Measurements from ENCODE around the gene GCGR. TPM values are rescaled to one million over a fixed set of nuclear protein-coding genes. Genes with fewer than 3 reads are reported as not detected.

GCGR gene
- total and polyA plus RNA-seq, 2 of the 13 experiments (the other 11 are each of a cell fraction or from before 2014, with no cell fraction given) = 0.04 to 0.13 TPM

DNA sequence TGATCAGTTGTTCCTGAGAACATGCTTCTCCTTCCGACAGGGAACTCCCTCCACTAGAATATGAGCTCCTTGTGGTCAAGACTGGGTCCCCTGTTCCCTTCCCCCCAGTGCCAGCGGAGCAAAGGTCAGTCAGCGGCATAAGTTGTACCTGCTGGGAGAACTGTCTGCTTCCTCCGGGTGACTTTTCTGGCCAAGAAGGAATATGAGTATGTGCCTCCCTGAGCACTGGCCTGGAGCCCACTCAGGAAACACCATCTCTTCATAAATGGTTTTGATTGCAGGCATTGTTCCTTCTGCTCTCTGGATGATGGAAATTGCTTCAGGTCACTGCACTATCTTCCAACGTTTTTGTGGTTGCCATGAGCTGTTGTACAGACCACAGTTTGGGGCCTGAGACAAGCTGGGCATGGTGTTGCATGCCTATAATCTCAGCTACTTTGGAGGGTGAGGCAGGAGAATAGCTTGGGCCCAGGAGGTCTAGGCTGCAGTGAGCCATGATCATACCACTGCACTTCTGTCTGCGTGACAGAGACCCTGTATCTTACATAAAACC lies 59.2 kb downstream of the GCGR start (continued):
- TF ChIP-seq GTF3A (CRISPR knock-in tag; conservative IDR thresholded peaks at IDR 0.05) (0 out of 2 replicates have a peak, but pooled peaks have one; percentile 78), FOXK1 (CRISPR knock-in tag; IDR thresholded peaks at IDR 0.05; ENCODE audit: borderline replicate concordance, low read depth) (no peak), PRMT3 (CRISPR knock-in tag; IDR thresholded peaks at IDR 0.05; ENCODE audit: borderline replicate concordance, low read depth) (no peak), TCF7 (IDR thresholded peaks at IDR 0.05; ENCODE audit: low read depth) (no peak), ZBTB21 (CRISPR knock-in tag; IDR thresholded peaks at IDR 0.05) (no peak), EHMT2 (IDR thresholded peaks at IDR 0.05; ENCODE audit: borderline replicate concordance, low read depth, low read length) (no peak), ZNF30 (CRISPR knock-in tag; IDR thresholded peaks at IDR 0.05) (no peak), CREB1 (IDR thresholded peaks at IDR 0.05) (no peak), CREB1 (CRISPR knock-in tag; IDR thresholded peaks at IDR 0.05) (no peak), ZZZ3 (CRISPR knock-in tag; IDR thresholded peaks at IDR 0.05; ENCODE audit: borderline replicate concordance) (peak; percentile 38; the same call in 1 of the 2 replicates), HDAC2 (CRISPR knock-in tag; IDR thresholded peaks at IDR 0.05) (no peak), NAIF1 (CRISPR knock-in tag; IDR thresholded peaks at IDR 0.05; ENCODE audit: borderline replicate concordance) (no peak), KLF6 (CRISPR knock-in tag; IDR thresholded peaks at IDR 0.05) (no peak), HDAC6 (IDR thresholded peaks at IDR 0.05; ENCODE audit: low read depth, low read length) (no peak)
- TF ChIP-seq, protein P1, sequence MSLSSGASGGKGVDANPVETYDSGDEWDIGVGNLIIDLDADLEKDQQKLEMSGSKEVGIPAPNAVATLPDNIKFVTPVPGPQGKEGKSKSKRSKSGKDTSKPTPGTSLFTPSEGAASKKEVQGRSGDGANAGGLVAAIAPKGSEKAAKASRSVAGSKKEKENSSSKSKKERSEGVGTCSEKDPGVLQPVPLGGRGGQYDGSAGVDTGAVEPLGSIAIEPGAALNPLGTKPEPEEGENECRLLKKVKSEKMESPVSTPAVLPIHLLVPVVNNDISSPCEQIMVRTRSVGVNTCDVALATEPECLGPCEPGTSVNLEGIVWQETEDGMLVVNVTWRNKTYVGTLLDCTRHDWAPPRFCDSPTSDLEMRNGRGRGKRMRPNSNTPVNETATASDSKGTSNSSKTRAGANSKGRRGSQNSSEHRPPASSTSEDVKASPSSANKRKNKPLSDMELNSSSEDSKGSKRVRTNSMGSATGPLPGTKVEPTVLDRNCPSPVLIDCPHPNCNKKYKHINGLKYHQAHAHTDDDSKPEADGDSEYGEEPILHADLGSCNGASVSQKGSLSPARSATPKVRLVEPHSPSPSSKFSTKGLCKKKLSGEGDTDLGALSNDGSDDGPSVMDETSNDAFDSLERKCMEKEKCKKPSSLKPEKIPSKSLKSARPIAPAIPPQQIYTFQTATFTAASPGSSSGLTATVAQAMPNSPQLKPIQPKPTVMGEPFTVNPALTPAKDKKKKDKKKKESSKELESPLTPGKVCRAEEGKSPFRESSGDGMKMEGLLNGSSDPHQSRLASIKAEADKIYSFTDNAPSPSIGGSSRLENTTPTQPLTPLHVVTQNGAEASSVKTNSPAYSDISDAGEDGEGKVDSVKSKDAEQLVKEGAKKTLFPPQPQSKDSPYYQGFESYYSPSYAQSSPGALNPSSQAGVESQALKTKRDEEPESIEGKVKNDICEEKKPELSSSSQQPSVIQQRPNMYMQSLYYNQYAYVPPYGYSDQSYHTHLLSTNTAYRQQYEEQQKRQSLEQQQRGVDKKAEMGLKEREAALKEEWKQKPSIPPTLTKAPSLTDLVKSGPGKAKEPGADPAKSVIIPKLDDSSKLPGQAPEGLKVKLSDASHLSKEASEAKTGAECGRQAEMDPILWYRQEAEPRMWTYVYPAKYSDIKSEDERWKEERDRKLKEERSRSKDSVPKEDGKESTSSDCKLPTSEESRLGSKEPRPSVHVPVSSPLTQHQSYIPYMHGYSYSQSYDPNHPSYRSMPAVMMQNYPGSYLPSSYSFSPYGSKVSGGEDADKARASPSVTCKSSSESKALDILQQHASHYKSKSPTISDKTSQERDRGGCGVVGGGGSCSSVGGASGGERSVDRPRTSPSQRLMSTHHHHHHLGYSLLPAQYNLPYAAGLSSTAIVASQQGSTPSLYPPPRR (CRISPR knock-in tag; IDR thresholded peaks at IDR 0.05; ENCODE audit: borderline replicate concordance) = 0 out of 2 replicates have a peak, but pooled peaks have one; percentile 10
- TF ChIP-seq, protein P2, sequence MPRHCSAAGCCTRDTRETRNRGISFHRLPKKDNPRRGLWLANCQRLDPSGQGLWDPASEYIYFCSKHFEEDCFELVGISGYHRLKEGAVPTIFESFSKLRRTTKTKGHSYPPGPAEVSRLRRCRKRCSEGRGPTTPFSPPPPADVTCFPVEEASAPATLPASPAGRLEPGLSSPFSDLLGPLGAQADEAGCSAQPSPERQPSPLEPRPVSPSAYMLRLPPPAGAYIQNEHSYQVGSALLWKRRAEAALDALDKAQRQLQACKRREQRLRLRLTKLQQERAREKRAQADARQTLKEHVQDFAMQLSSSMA (CRISPR knock-in tag; IDR thresholded peaks at IDR 0.05) = no peak
- TF ChIP-seq, protein P3, sequence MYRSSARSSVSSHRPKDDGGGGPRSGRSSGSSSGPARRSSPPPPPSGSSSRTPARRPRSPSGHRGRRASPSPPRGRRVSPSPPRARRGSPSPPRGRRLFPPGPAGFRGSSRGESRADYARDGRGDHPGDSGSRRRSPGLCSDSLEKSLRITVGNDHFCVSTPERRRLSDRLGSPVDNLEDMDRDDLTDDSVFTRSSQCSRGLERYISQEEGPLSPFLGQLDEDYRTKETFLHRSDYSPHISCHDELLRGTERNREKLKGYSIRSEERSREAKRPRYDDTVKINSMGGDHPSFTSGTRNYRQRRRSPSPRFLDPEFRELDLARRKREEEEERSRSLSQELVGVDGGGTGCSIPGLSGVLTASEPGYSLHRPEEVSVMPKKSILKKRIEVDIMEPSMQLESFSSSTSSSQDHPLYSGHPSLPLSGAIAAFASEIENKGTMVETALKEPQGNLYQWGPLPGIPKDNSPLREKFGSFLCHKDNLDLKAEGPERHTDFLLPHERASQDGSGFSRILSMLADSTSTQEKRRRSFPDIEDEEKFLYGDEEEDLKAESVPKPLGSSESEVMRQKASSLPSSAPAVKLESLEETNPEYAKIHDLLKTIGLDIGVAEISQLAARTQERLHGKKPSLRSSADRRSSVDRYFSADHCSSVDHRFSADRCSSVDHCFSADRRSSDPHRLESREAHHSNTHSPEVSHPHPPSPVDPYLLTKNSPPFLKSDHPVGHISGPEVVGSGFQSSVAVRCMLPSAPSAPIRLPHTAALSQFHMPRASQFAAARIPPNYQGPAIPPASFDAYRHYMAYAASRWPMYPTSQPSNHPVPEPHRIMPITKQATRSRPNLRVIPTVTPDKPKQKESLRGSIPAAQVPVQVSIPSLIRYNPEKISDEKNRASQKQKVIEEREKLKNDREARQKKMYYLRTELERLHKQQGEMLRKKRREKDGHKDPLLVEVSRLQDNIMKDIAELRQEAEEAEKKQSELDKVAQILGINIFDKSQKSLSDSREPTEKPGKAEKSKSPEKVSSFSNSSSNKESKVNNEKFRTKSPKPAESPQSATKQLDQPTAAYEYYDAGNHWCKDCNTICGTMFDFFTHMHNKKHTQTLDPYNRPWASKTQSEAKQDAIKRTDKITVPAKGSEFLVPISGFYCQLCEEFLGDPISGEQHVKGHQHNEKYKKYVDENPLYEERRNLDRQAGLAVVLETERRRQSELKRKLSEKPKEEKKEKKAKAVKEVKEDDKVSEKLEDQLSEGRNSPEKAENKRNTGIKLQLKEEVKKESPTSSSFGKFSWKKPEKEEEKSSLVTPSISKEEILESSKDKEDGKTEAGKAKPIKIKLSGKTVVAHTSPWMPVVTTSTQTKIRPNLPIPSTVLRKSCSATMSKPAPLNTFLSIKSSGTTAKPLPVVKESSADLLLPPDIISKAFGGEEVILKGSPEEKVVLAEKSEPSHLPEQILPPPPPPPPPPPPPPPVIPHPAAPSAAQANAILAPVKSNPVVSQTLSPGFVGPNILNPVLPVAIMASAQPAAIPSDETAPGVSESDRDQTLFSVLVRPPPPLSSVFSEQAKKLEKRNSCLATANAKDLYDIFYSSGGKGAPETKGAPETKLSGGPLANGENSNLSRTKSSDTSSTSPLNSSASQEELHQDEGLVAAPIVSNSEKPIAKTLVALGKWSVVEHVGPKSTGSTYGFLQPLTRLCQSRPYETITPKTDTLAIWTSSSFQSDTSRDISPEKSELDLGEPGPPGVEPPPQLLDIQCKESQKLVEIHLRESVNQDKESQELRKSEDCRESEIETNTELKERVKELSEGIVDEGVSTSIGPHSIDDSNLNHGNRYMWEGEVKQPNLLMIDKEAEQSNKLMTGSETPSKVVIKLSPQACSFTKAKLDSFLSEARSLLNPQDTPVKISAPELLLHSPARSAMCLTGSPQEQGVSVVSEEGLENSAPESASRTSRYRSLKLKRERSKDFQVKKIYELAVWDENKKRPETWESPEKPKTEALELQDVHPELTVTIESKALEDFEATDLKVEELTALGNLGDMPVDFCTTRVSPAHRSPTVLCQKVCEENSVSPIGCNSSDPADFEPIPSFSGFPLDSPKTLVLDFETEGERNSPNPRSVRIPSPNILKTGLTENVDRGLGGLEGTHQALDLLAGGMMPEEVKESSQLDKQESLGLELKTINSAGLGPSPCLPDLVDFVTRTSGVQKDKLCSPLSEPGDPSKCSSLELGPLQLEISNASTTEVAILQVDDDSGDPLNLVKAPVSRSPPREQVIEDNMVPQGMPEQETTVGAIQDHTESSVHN (CRISPR knock-in tag; IDR thresholded peaks at IDR 0.05) = 0 out of 2 replicates have a peak, but pooled peaks have one; percentile 52

Measured in HepG2 (cell line).